Measurements from ENCODE around the gene USP47. TPM values are rescaled to one million over a fixed set of nuclear protein-coding genes. Genes with fewer than 3 reads are reported as not detected.

Gene USP47
- total and polyA plus RNA-seq, 2 experiments from 2014 or later: 35.9 to 58.8 TPM

GRCh38 chr11:11948242-11948947 lies 106.6 kb downstream of the USP47 start:
- Histone ChIP-seq H3K4me2 (ENCODE audit: unreplicated experiment) (no peak overlapping the region), H3K9me2 (ENCODE audit: insufficient read depth) (no peaks in the 10 kb centered on the region), H3K9me3 (ENCODE audit: low read depth) (no peaks in the 10 kb centered on the region), H3K27ac (no peak overlapping the region), H3K36me3 (ENCODE audit: low read depth) (peaks cover 36% of the 10 kb centered on the region), H3K27me3 (replicated peaks; ENCODE audit: insufficient read depth) (no peaks in the 10 kb centered on the region), H3K4me3 (no peak overlapping the region), H3F3A (ENCODE audit: insufficient read depth) (peaks cover 24% of the 10 kb centered on the region; the same call in 1 of the 2 replicates), H3K79me2 (ENCODE audit: insufficient read depth) (peaks cover 16% of the 10 kb centered on the region), H3K9ac (no peak overlapping the region), H3K4me1 (ENCODE audit: insufficient read depth) (peaks cover 19% of the 10 kb centered on the region), H4K20me1 (ENCODE audit: insufficient read depth) (no peaks in the 10 kb centered on the region), H2AFZ (no peak overlapping the region)
- TF ChIP-seq EZH2phosphoT487 (IDR thresholded peaks at IDR 0.05; ENCODE audit: insufficient read depth, low read depth) (no peak), EZH2 (IDR thresholded peaks at IDR 0.05; ENCODE audit: insufficient read depth, poor library complexity, severe bottlenecking) (no peak)
- in situ Hi-C loops (cut with MboI): loop anchor here (25.0 kb wide), 1 partner anchor 314 kb away; no protein-coding TSS in a partner anchor
- 89 to 93% methylated on average over 2 of the region's 2 CpGs for WGBS, 2 experiments (ENCODE audit: low coverage in 1 of 2, low lambda C conversion rate in 2 of 2, missing lambda C conversion rate in 2 of 2)
- DNase-seq: no peak

- no peak for DNase-seq
- H3K4me2 ChIP-seq (ENCODE audit: unreplicated experiment): no peak overlapping the region
- no peak overlapping the region for H3K4me3 ChIP-seq
- H3K27me3 ChIP-seq (replicated peaks; ENCODE audit: insufficient read depth): no peaks in the 10 kb centered on the region
- no peaks in the 10 kb centered on the region for H3K9me3 ChIP-seq (ENCODE audit: low read depth)
- no peaks in the 10 kb centered on the region for H3K9me2 ChIP-seq (ENCODE audit: insufficient read depth)
- TF ChIP-seq EZH2 (IDR thresholded peaks at IDR 0.05; ENCODE audit: insufficient read depth, poor library complexity, severe bottlenecking): no peak
- no peak for TF ChIP-seq EZH2phosphoT487 (IDR thresholded peaks at IDR 0.05; ENCODE audit: insufficient read depth, low read depth)
- H3K9ac ChIP-seq: no peak overlapping the region
- peaks cover 16% of the 10 kb centered on the region for H3K79me2 ChIP-seq (ENCODE audit: insufficient read depth)
- H2AFZ ChIP-seq: no peak overlapping the region
- no peaks in the 10 kb centered on the region for H4K20me1 ChIP-seq (ENCODE audit: insufficient read depth)
- peaks cover 18% of the 10 kb centered on the region for H3K4me1 ChIP-seq (ENCODE audit: insufficient read depth)
- no peak overlapping the region for H3K27ac ChIP-seq
- in situ Hi-C loops (cut with MboI): loop anchor here (25.0 kb wide), 1 partner anchor 313 kb away; no protein-coding TSS in a partner anchor
- H3K36me3 ChIP-seq (ENCODE audit: low read depth): peaks cover 35% of the 10 kb centered on the region
- H3F3A ChIP-seq (ENCODE audit: insufficient read depth): peaks cover 21% of the 10 kb centered on the region; the same call in 1 of the 2 replicates
Observed at GRCh38 chr11:11949482-11949881, 107.7 kb downstream of the USP47 start.

- Histone ChIP-seq H3K4me1 (ENCODE audit: insufficient read depth) (peaks cover under 1% of the 10 kb centered on the region; the same call in 1 of the 2 replicates), H3K36me3 (ENCODE audit: low read depth) (peaks cover 58% of the 10 kb centered on the region), H3K27ac (no peak overlapping the region), H3K4me3 (no peak overlapping the region), H3K27me3 (replicated peaks; ENCODE audit: insufficient read depth) (no peaks in the 10 kb centered on the region), H4K20me1 (ENCODE audit: insufficient read depth) (no peaks in the 10 kb centered on the region), H3K9ac (no peak overlapping the region), H3K4me2 (ENCODE audit: unreplicated experiment) (no peak overlapping the region), H3K9me3 (ENCODE audit: low read depth) (no peaks in the 10 kb centered on the region), H2AFZ (no peak overlapping the region), H3K9me2 (ENCODE audit: insufficient read depth) (no peaks in the 10 kb centered on the region), H3F3A (ENCODE audit: insufficient read depth) (peaks cover 8% of the 10 kb centered on the region), H3K79me2 (ENCODE audit: insufficient read depth) (peaks cover 12% of the 10 kb centered on the region)
- no peak for TF ChIP-seq EZH2phosphoT487 (IDR thresholded peaks at IDR 0.05; ENCODE audit: insufficient read depth, low read depth)
- TF ChIP-seq EZH2 (IDR thresholded peaks at IDR 0.05; ENCODE audit: insufficient read depth, poor library complexity, severe bottlenecking): no peak
- DNase-seq: no peak
- in situ Hi-C loops (cut with MboI): no loop called here
Observed at GRCh38 chr11:11952036-11952435, 110.3 kb downstream of the USP47 start.

GRCh38 chr11:11956006-11956405 lies 114.2 kb downstream of the USP47 start:
- Histone ChIP-seq H3K9ac (no peak overlapping the region), H3K36me3 (ENCODE audit: low read depth) (peaks cover 48% of the 10 kb centered on the region), H3K27ac (no peak overlapping the region), H3K9me3 (ENCODE audit: low read depth) (no peaks in the 10 kb centered on the region), H3K27me3 (replicated peaks; ENCODE audit: insufficient read depth) (no peaks in the 10 kb centered on the region), H3K79me2 (ENCODE audit: insufficient read depth) (no peaks in the 10 kb centered on the region), H3K4me1 (ENCODE audit: insufficient read depth) (no peaks in the 10 kb centered on the region), H3K4me3 (no peak overlapping the region), H3F3A (ENCODE audit: insufficient read depth) (peaks cover 19% of the 10 kb centered on the region), H3K9me2 (ENCODE audit: insufficient read depth) (no peaks in the 10 kb centered on the region), H3K4me2 (ENCODE audit: unreplicated experiment) (no peak overlapping the region), H4K20me1 (ENCODE audit: insufficient read depth) (no peaks in the 10 kb centered on the region), H2AFZ (no peak overlapping the region)
- DNase-seq: no peak
- TF ChIP-seq EZH2 (IDR thresholded peaks at IDR 0.05; ENCODE audit: insufficient read depth, poor library complexity, severe bottlenecking) (no peak), EZH2phosphoT487 (IDR thresholded peaks at IDR 0.05; ENCODE audit: insufficient read depth, low read depth) (no peak)
- in situ Hi-C loops (cut with MboI): no loop called here
- 89 to 90% methylated on average over 5 of the region's 5 CpGs for WGBS, 2 experiments (ENCODE audit: low coverage in 1 of 2, low lambda C conversion rate in 2 of 2, missing lambda C conversion rate in 2 of 2)

Measured in GM23248 (cell line).